ENCODE results near the gene SUGP1. TPM values are rescaled to one million over a fixed set of nuclear protein-coding genes. Genes with fewer than 3 reads are reported as not detected.

SUGP1 gene
- polyA plus RNA-seq, 3 donors: 17.4 to 38.8 (median 18.1) TPM

- H3K4me1 Mint-ChIP-seq: no peaks in the 10 kb centered on the region
- H3K9ac ChIP-seq (ENCODE audit: insufficient read depth, low read length, poor library complexity, severe bottlenecking): no peak overlapping the region
Observed at GRCh38 chr19:19304186-19304965, 15.9 kb downstream of the SUGP1 start.

GRCh38 chr19:19303411-19303810 is 16.9 kb downstream of the SUGP1 start:
- Mint-ChIP-seq H3K27ac (no peak overlapping the region), H3K9me3 (peaks cover 0 to 3% (median 0%) of the 10 kb centered on the region in 7 donors), H3K36me3 (peaks cover 75 to 93% of the 10 kb centered on the region in 2 donors), H3K27me3 (ENCODE audit: low read depth in 3 of 3) (peaks cover 0 to 3% (median 0%) of the 10 kb centered on the region in 3 donors), H3K4me1 (no peaks in the 10 kb centered on the region), H3K4me3 (no peak overlapping the region)
- Histone ChIP-seq H3K9ac (ENCODE audit: insufficient read depth, low read length, poor library complexity, severe bottlenecking) (no peak overlapping the region), H3K79me2 (ENCODE audit: insufficient read depth, low read length) (no peaks in the 10 kb centered on the region), H3K4me3 (replicated peaks in 1 of 3; ENCODE audit: low read depth in 2 of 3, low read length in 3 of 3) (no peak overlapping the region), H3K27me3 (ENCODE audit: control insufficient read depth in 2 of 2, insufficient read depth in 2 of 2, low read length in 2 of 2) (no peaks in the 10 kb centered on the region), H3K4me1 (ENCODE audit: control insufficient read depth in 1 of 2, insufficient read depth in 2 of 2, low read length in 2 of 2) (no peaks in the 10 kb centered on the region), H3K27ac (ENCODE audit: low read depth in 1 of 2, low read length in 2 of 2) (no peak overlapping the region), H3K4me2 (replicated peaks; ENCODE audit: extremely low read depth, low read length, poor library complexity, severe bottlenecking) (no peak overlapping the region), H2AFZ (ENCODE audit: insufficient read depth, low read depth, low read length, poor library complexity, severe bottlenecking) (no peak overlapping the region), H3K36me3 (replicated peaks in 1 of 2; ENCODE audit: control insufficient read depth in 1 of 2, insufficient read depth in 2 of 2, low read length in 2 of 2) (peaks cover 80 to 89% of the 10 kb centered on the region in 2 donors), H4K20me1 (ENCODE audit: insufficient read depth, low read length) (peaks cover 6% of the 10 kb centered on the region), H3K9me3 (replicated peaks in 1 of 2; ENCODE audit: control insufficient read depth in 1 of 2, insufficient read depth in 1 of 2, low read length in 2 of 2) (no peaks in the 10 kb centered on the region)
- no peak for TF ChIP-seq CTCF (IDR thresholded peaks at IDR 0.05)
- DNase-seq: no peak
- WGBS (ENCODE audit: insufficient coverage): 97% methylated on average over 12 of the region's 14 CpGs
- intact Hi-C loops (cut with micrococcal nuclease): no loop called here

More at GRCh38 chr19:19304186-19304965, 15.9 kb downstream of the SUGP1 start:
- Histone ChIP-seq H2AFZ (ENCODE audit: insufficient read depth, low read depth, low read length, poor library complexity, severe bottlenecking) (no peak overlapping the region), H3K79me2 (ENCODE audit: insufficient read depth, low read length) (no peaks in the 10 kb centered on the region), H3K4me2 (replicated peaks; ENCODE audit: extremely low read depth, low read length, poor library complexity, severe bottlenecking) (no peak overlapping the region), H3K27me3 (ENCODE audit: control insufficient read depth in 2 of 2, insufficient read depth in 2 of 2, low read length in 2 of 2) (no peaks in the 10 kb centered on the region), H3K4me1 (ENCODE audit: control insufficient read depth in 1 of 2, insufficient read depth in 2 of 2, low read length in 2 of 2) (no peaks in the 10 kb centered on the region), H3K36me3 (replicated peaks in 1 of 2; ENCODE audit: control insufficient read depth in 1 of 2, insufficient read depth in 2 of 2, low read length in 2 of 2) (peaks cover 88 to 94% of the 10 kb centered on the region in 2 donors), H3K9me3 (replicated peaks in 1 of 2; ENCODE audit: control insufficient read depth in 1 of 2, insufficient read depth in 1 of 2, low read length in 2 of 2) (no peaks in the 10 kb centered on the region), H3K4me3 (replicated peaks in 1 of 3; ENCODE audit: low read depth in 2 of 3, low read length in 3 of 3) (no peak overlapping the region), H4K20me1 (ENCODE audit: insufficient read depth, low read length) (peaks cover 8% of the 10 kb centered on the region), H3K27ac (ENCODE audit: low read depth in 1 of 2, low read length in 2 of 2) (no peak overlapping the region)
- H3K4me3 Mint-ChIP-seq: no peak overlapping the region
- H3K36me3 Mint-ChIP-seq: peaks cover 80 to 97% of the 10 kb centered on the region in 2 donors
- WGBS (ENCODE audit: insufficient coverage): 98% methylated on average over 10 of the region's 14 CpGs
- H3K27me3 Mint-ChIP-seq (ENCODE audit: low read depth in 3 of 3): peaks cover 0 to 3% (median 0%) of the 10 kb centered on the region in 3 donors
- peak overlapping the region in 1 of 7 donors; percentile 6 for H3K27ac Mint-ChIP-seq
- intact Hi-C loops (cut with micrococcal nuclease): no loop called here
- TF ChIP-seq CTCF (IDR thresholded peaks at IDR 0.05): no peak
- no peak for DNase-seq
- peaks cover 0 to 3% (median 0%) of the 10 kb centered on the region in 7 donors for H3K9me3 Mint-ChIP-seq

Data from CD14-positive monocyte (primary cell).